GM12873 (cell line): Measurements from ENCODE around the gene B4GALT1.

Source experiments
- TF ChIP-seq, protein P1 (sequence below): IDR thresholded peaks from 2 replicates; pipeline ENCODE4 v1.5.1; 2012; ENCODE audit warnings: low read depth, mild to moderate bottlenecking, moderate library complexity, low read length, control low read depth; ENCODE audit not compliant: insufficient read depth; ENCODE audit errors: missing control alignments

B4GALT1 gene

GRCh38 chr9:33180526-33181184 lies 13.5 kb upstream of the B4GALT1 start:
- TF ChIP-seq, protein P1, sequence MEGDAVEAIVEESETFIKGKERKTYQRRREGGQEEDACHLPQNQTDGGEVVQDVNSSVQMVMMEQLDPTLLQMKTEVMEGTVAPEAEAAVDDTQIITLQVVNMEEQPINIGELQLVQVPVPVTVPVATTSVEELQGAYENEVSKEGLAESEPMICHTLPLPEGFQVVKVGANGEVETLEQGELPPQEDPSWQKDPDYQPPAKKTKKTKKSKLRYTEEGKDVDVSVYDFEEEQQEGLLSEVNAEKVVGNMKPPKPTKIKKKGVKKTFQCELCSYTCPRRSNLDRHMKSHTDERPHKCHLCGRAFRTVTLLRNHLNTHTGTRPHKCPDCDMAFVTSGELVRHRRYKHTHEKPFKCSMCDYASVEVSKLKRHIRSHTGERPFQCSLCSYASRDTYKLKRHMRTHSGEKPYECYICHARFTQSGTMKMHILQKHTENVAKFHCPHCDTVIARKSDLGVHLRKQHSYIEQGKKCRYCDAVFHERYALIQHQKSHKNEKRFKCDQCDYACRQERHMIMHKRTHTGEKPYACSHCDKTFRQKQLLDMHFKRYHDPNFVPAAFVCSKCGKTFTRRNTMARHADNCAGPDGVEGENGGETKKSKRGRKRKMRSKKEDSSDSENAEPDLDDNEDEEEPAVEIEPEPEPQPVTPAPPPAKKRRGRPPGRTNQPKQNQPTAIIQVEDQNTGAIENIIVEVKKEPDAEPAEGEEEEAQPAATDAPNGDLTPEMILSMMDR = no peak

DNA sequence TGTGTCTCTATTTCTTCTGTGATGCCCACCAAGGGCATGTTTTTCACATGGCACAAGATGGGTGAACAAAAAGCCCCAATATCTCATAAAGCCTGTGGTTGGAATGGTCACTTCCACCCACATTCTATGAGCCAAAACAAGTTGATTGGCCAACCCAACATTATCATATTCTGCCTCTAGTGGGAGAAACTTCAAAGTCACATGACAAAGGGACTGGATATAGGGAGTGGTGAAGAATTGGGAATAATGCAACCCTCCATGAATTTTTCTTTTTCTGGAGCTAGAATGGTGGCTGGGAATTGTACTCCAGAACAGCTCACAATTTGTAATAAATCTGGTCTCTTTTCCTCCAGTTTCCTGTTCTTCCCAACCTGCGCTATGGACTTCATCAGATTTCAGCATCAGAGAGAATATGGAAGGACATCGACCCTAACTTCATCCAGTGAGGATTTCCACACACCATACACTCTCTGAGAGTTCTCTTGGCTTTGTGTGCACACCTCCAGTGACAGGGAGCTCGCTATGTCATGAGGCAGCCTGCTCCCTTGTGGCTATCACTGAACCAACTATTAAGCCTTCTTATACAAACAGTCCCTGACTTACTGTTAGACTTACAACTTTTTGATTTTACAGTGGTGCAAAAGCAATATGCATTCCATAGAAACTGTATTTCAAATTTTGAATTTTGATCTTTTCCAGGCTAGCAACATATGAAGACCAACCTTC lies 12.0 kb upstream of the B4GALT1 start:
- TF ChIP-seq, protein P1 = no peak

DNA sequence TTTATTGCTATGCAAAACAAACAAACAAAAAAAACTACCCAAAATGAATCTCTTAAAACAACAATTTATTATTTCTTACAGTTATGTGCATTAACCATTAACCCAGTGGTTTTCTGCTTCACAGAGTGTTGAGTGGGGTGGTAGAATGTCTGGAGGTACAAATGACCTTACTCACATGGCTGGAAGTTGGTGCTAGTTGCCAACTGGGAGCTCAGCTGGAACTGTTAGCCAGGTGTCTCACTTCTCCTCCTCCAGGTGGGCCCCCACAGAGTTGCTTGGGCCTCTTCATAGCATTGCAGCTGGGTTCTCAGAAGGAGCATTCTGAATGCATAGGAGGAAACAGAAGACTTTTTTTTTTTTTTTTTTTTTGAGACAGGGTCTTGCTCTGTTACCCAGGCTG lies 10.5 kb upstream of the B4GALT1 start:
- TF ChIP-seq, protein P1 = no peak

DNA sequence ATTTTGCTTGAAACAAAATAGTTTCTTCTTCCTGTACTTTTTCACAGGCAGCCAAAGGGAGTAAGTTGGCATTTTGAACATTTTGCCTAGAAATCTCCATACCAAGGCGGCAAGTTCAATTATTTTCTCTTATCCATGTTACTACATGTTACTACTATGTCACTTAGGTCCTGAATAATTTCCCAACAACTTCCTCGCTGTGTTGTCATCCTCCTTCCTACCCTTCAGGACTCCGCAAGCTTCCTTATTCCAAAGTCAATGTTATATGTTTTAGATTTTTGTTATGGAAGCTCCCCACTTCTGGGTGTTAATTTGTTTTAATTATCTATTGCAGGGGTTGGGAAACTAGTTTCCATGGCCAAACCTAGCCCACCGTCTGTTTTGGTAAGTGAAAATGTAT lies 9.9 kb upstream of the B4GALT1 start:
- TF ChIP-seq, protein P1 = no peak

DNA sequence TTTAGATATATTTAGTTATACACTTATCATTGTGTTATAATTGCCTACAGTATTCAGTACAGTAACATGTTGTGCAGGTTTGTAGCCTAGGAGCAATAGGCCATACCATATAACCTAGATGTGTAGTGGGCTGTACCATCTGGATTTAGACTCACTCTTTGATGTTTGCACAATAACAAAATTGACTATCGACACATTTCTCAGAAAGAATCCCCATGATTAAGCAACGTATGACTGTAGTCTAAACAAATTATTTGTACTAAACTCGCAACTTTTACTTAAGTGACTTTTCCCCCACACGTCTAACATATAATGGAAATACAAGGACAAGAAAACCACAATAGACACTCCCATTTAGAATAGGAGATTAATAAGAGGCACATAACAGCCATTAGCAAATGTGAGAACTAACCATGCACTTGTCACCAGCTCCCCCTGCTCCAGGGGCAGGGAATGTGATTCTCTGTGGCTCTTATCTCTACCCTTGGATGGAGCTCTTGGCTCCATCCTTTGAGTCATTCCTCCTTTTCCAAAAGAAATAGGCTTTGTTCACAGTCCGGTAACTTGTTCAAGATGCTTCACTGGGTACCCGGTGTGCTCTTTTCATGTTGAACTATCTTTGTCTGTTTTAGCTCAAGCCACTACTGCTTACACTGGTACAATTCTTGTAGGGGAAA lies 8.7 kb upstream of the B4GALT1 start:
- TF ChIP-seq, protein P1 = no peak

DNA sequence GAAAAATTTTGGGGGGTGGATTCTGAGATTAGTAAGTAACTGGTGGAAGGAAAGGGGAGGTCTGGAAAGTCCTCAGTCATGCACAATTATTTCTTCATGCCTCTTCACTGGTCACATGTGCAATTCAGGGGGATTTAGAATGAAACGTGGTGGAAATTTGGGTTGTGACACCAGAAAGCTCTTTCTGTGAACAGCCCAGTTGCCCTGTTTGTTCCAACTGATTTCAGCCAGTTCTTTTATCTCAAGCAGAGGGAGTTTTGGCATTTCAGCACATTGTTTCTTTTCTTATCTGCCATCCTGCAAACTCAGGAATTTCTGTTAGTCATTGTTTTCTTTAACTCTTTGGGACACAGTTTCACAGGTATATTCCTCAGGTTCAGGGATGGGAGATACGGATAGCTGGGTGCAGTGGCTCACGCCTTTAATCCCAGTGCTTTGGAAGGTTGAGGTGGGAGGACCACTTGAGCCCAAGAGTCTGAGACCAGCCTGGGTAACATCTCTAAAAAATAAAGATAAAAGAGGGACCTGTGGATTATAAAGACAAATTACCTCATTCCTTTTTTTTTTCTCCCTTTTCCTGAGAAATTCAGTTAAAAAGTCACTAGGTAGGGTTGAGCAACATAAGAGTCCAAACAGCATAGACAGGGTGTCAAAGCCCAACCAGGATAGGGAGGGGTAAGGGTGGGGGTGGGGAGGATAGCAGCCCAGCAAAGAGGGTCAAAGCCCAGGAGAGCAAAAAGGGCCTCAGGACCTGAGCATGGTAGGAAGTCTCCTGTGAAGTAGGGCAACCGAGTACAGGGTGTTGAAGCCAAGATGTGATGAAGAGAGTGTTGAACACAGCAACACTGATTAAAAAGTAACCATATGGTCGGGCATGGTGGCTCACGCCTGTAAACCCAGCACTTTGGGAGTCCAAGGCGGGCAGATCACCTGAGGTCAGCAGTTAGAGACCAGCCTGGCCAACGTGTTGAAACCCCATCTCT lies 5.4 kb upstream of the B4GALT1 start:
- TF ChIP-seq, protein P1 = no peak
